HL-60 (cell line): ENCODE measurements around the gene BMP8B.
"Not testable (repeated sequence)": the region's sequence is repeated elsewhere in the genome, so short reads cannot be mapped to it uniquely, and the experiment has no call there.

ENCODE experiments used
- DNase-seq, 2 experiments: peaks; one replicate each; pipeline ENCODE4 v3.0.0-alpha.2; 2010 to 2020; ENCODE audit warnings: low read depth in 1 of 2, low spot score in 1 of 2
- H3K27ac ChIP-seq: fragments of 250-450 bp; sonication (Bioruptor Pico); replicated peaks from 2 replicates; pipeline ENCODE4 v1.5.1; 2020; ENCODE audit warnings: mild to moderate bottlenecking, moderate library complexity
- H3K27me3 ChIP-seq: fragments of 250-450 bp; sonication (Bioruptor Pico); 2 replicates; pipeline ENCODE4 v1.5.1; 2021; ENCODE audit warnings: mild to moderate bottlenecking, moderate library complexity; ENCODE audit not compliant: insufficient read depth, poor library complexity, severe bottlenecking
- H3K4me3 ChIP-seq: replicated peaks from 2 replicates; pipeline ENCODE4 v1.5.1; 2011; ENCODE audit warnings: mild to moderate bottlenecking, control low read depth, low read length; ENCODE audit not compliant: insufficient read depth
- CTCF ChIP-seq: IDR thresholded peaks from one replicate; pipeline ENCODE4 v1.5.1; 2011; ENCODE audit warnings: low read length, control low read depth, inconsistent platforms; ENCODE audit not compliant: insufficient read depth
- GABPA ChIP-seq: IDR thresholded peaks from 2 replicates; pipeline ENCODE4 v1.6.1; 2012; ENCODE audit warnings: low read depth
- POLR2AphosphoS5 ChIP-seq: IDR thresholded peaks from 2 replicates; pipeline ENCODE4 v1.6.1; 2012; ENCODE audit warnings: low read depth
- REST ChIP-seq: IDR thresholded peaks from 2 replicates; pipeline ENCODE4 v1.6.1; 2012; ENCODE audit warnings: low read depth; ENCODE audit not compliant: insufficient replicate concordance
- SPI1 ChIP-seq: IDR thresholded peaks from 2 replicates; pipeline ENCODE4 v1.6.1; 2012; ENCODE audit warnings: low read depth, mild to moderate bottlenecking, borderline replicate concordance

Gene BMP8B

GRCh38 chr1:39829791-39830533, 41.3 kb upstream of the BMP8B start:
- H3K27ac ChIP-seq, result no peak overlapping the region
- no peak for DNase-seq
- no peaks in the 10 kb centered on the region for H3K27me3 ChIP-seq
- no peak overlapping the region for H3K4me3 ChIP-seq
- no peak for TF ChIP-seq CTCF
- TF ChIP-seq SPI1, result no peak
- no peak for TF ChIP-seq GABPA
- no peak for TF ChIP-seq REST
- no peak for TF ChIP-seq POLR2AphosphoS5

GRCh38 chr1:39828734-39829133, 40.1 kb upstream of the BMP8B start:
- no peak for DNase-seq
- TF ChIP-seq GABPA (no peak), SPI1 (no peak), POLR2AphosphoS5 (no peak), CTCF (no peak), REST (no peak)

GRCh38 chr1:39828255-39828654, 39.6 kb upstream of the BMP8B start:
- H3K27ac ChIP-seq, H3K27me3 ChIP-seq, H3K4me3 ChIP-seq, DNase-seq: not testable (repeated sequence)

More at GRCh38 chr1:39828734-39829133, 40.1 kb upstream of the BMP8B start:
- no peak overlapping the region for H3K27ac ChIP-seq
- no peaks in the 10 kb centered on the region for H3K27me3 ChIP-seq
- no peak overlapping the region for H3K4me3 ChIP-seq

- no peak for DNase-seq
- H3K4me3 ChIP-seq, result no peak overlapping the region
- no peak overlapping the region for H3K27ac ChIP-seq
- TF ChIP-seq REST (no peak), SPI1 (no peak), POLR2AphosphoS5 (no peak), CTCF (no peak), GABPA (no peak)
- no peaks in the 10 kb centered on the region for H3K27me3 ChIP-seq
Observed at GRCh38 chr1:39827201-39827600, 38.5 kb upstream of the BMP8B start.
